ENCODE results near the gene IPO8.

DNA sequence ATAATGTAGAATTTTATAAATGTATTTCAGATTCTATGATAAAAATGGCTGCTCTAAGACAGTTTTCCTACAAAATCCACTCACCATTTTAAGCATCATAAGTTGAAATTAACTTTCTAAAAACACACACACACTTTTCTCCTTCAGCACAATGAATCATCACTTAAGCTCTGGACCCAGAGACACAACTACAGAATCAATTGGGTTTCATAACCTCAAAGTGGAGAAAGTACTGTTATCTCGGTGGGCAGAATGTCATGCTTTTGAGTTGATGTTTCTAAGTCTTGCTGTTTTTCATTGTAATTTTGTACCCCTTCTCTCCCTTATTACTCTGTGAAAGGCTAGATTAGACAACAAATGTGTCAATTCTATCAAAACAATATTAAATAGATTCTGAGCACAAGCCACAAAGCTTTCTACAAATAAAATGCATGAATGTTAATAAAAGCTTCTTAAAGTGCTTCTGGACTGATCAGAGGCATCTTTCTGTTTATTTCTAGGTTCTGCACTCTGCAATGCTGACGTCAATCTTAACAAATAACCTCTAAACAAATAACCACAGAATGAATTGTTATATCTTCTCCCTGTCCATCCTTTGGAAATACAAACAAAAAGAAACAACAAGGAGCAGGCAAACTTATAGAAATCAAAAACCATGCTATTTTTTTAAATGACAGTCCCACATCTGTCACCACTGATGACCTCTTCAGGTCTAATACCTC, 8.2 kb downstream of the IPO8 start:
- TF ChIP-seq, protein P1, sequence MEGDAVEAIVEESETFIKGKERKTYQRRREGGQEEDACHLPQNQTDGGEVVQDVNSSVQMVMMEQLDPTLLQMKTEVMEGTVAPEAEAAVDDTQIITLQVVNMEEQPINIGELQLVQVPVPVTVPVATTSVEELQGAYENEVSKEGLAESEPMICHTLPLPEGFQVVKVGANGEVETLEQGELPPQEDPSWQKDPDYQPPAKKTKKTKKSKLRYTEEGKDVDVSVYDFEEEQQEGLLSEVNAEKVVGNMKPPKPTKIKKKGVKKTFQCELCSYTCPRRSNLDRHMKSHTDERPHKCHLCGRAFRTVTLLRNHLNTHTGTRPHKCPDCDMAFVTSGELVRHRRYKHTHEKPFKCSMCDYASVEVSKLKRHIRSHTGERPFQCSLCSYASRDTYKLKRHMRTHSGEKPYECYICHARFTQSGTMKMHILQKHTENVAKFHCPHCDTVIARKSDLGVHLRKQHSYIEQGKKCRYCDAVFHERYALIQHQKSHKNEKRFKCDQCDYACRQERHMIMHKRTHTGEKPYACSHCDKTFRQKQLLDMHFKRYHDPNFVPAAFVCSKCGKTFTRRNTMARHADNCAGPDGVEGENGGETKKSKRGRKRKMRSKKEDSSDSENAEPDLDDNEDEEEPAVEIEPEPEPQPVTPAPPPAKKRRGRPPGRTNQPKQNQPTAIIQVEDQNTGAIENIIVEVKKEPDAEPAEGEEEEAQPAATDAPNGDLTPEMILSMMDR (conservative IDR thresholded peaks at IDR 0.05): no peak
- TF ChIP-seq ZFX (IDR thresholded peaks at IDR 0.05): no peak

Data from C4-2B (cell line).